GM12878 (cell line): Measurements from ENCODE around the gene NDOR1.

Experiments used
- EP300 ChIP-seq, 2 experiments: fragments of 150-350 bp in 1 of 2; IDR thresholded peaks; 2 replicates each; pipeline ENCODE4 v1.6.1; 2011 to 2012; ENCODE audit warnings: low read depth in 2 of 2, low read length in 2 of 2, borderline replicate concordance in 1 of 2, improper control_type of control experiment in 1 of 2, inconsistent platforms in 1 of 2; ENCODE audit not compliant: control insufficient read depth in 1 of 2
- FOXK2 ChIP-seq: fragments of 450-650 bp; IDR thresholded peaks from 2 replicates; pipeline ENCODE4 v1.6.1; 2017; ENCODE audit warnings: mild to moderate bottlenecking, moderate library complexity
- PAX5 ChIP-seq: IDR thresholded peaks from 2 replicates; pipeline ENCODE4 v1.6.1; 2011; ENCODE audit warnings: low read depth, low read length, borderline replicate concordance
- POLR2AphosphoS5 ChIP-seq: IDR thresholded peaks from 2 replicates; pipeline ENCODE4 v1.6.1; 2011; ENCODE audit warnings: mild to moderate bottlenecking, low read length, inconsistent platforms
- ZBTB11 ChIP-seq: fragments of 450-650 bp; formaldehyde crosslinking; IDR thresholded peaks from 2 replicates; pipeline ENCODE4 v1.5.0; 2022; ENCODE audit warnings: mild to moderate bottlenecking, missing genetic modification characterization
- TF ChIP-seq, protein P1 (sequence below), 3 experiments: IDR thresholded peaks in 2 of 3; conservative IDR thresholded peaks in 1 of 3; 2 replicates each; pipeline ENCODE4 v1.5.1; 2011; ENCODE audit warnings: low read depth in 3 of 3, low read length in 3 of 3, mild to moderate bottlenecking in 3 of 3, control low read depth in 2 of 3, moderate library complexity in 2 of 3, inconsistent platforms in 1 of 3, mixed read lengths in 1 of 3; ENCODE audit not compliant: control insufficient read depth in 2 of 3, insufficient read depth in 1 of 3; ENCODE audit errors: extremely low read depth in 1 of 3

DNA sequence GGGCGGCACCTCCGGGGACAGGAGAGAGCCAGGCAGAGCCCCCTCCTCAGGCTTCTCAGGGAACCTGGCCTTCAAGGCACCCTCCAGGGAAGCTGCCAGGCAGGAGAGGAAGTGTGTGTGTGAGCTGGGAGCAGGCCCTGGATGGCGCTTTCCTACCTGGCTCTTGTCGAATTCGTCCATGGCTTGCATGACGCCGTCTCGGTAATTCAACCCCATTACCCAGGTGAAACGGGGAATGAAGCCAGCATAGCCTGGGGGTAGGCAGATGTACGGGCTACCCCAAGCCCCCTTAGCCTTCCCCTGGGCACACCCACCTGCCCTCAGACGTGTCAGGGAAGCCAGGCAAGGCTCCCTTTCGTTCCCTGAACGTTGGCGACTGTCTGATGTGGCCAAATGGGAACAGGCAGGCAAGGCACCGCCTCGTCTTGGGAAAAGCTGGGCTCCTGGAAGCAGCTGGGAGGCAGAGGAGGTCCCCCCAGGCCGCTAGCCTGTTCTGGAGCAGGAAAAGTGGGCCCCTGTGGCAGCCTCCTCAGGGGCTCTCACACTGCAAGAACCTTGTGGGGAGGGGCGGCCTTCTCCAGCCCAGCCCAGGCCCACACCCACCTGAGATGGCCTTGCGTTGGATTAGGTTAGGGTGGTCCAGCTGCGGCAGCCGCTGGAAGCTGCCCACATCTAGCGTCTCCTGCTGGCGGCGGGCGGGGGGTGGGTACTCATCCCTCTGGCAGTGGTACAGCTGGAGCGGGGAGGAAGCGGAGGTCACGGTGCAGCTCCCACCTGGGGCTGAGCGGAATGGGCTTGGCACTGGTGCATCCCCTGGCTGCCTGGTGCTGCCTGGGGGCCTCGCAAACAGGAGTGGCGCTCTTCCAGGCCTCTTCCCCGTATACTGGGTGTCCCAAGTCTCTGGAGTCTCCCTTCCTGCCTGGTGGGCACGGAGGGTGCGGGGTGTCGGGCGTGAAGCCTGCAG is 39.3 kb downstream of the NDOR1 start:
- TF ChIP-seq, protein P1, sequence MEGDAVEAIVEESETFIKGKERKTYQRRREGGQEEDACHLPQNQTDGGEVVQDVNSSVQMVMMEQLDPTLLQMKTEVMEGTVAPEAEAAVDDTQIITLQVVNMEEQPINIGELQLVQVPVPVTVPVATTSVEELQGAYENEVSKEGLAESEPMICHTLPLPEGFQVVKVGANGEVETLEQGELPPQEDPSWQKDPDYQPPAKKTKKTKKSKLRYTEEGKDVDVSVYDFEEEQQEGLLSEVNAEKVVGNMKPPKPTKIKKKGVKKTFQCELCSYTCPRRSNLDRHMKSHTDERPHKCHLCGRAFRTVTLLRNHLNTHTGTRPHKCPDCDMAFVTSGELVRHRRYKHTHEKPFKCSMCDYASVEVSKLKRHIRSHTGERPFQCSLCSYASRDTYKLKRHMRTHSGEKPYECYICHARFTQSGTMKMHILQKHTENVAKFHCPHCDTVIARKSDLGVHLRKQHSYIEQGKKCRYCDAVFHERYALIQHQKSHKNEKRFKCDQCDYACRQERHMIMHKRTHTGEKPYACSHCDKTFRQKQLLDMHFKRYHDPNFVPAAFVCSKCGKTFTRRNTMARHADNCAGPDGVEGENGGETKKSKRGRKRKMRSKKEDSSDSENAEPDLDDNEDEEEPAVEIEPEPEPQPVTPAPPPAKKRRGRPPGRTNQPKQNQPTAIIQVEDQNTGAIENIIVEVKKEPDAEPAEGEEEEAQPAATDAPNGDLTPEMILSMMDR (IDR thresholded peaks at IDR 0.05 in 2 of 3, conservative IDR thresholded peaks at IDR 0.05 in 1 of 3; ENCODE audit: control insufficient read depth in 2 of 3, extremely low read depth in 1 of 3, insufficient read depth in 1 of 3, low read depth in 3 of 3, low read length in 3 of 3), result no peak
- TF ChIP-seq EP300 (IDR thresholded peaks at IDR 0.05; ENCODE audit: borderline replicate concordance in 1 of 2, control insufficient read depth in 1 of 2, low read depth in 2 of 2, low read length in 2 of 2), result no peak
- TF ChIP-seq PAX5, result peak; percentile 25; the same call in 1 of the 2 replicates
- no peak; the same call in 1 of the 2 replicates for TF ChIP-seq POLR2AphosphoS5
- no peak for TF ChIP-seq ZBTB11 (CRISPR knock-in tag)
- TF ChIP-seq FOXK2, result no peak
